Neuronal stem cell (in vitro differentiated cells): ENCODE results near the gene OR6X1.
"Not testable (repeated sequence)": the region's sequence is repeated elsewhere in the genome, so short reads cannot be mapped to it uniquely, and the experiment has no call there.

ENCODE experiments used
- DNase-seq: peaks from one replicate; pipeline ENCODE4 v3.0.0-alpha.2; 2013; ENCODE audit warnings: low spot score
- H2AFZ ChIP-seq: one replicate; pipeline ENCODE4 v1.6.1; 2013; ENCODE audit warnings: mild to moderate bottlenecking, low read length, inconsistent platforms
- H2AK5ac ChIP-seq: 2 replicates; pipeline ENCODE4 v1.6.1; 2013; ENCODE audit warnings: low read depth, mild to moderate bottlenecking, inconsistent platforms, low read length, moderate library complexity, mixed read lengths
- H2BK120ac ChIP-seq: 2 replicates; pipeline ENCODE4 v1.6.1; 2013; ENCODE audit warnings: low read depth, mild to moderate bottlenecking, inconsistent platforms, low read length, moderate library complexity, mixed read lengths
- H2BK12ac ChIP-seq: one replicate; pipeline ENCODE4 v1.6.1; 2013; ENCODE audit warnings: low read length, inconsistent platforms
- H2BK15ac ChIP-seq: 2 replicates; pipeline ENCODE4 v1.6.1; 2013; ENCODE audit warnings: mild to moderate bottlenecking, low read length, inconsistent platforms, mixed read lengths
- H2BK5ac ChIP-seq: one replicate; pipeline ENCODE4 v1.6.1; 2013; ENCODE audit warnings: inconsistent platforms, mild to moderate bottlenecking, low read length, moderate library complexity
- H3K14ac ChIP-seq: one replicate; pipeline ENCODE4 v1.6.1; 2013; ENCODE audit warnings: low read length, inconsistent platforms
- H3K18ac ChIP-seq: 2 replicates; pipeline ENCODE4 v1.6.1; 2013; ENCODE audit warnings: low read length, inconsistent platforms
- H3K23ac ChIP-seq: 2 replicates; pipeline ENCODE4 v1.6.1; 2013; ENCODE audit warnings: low read depth, mild to moderate bottlenecking, mixed read lengths, low read length, inconsistent platforms; ENCODE audit not compliant: poor library complexity
- H3K27ac ChIP-seq: replicated peaks from 3 replicates; pipeline ENCODE4 v1.5.1; 2013; ENCODE audit warnings: low read length, inconsistent platforms
- H3K27me3 ChIP-seq, 3 experiments: 2 replicates each; pipeline ENCODE4 v1.6.1; 2013; ENCODE audit warnings: low read length in 3 of 3, mild to moderate bottlenecking in 2 of 3, inconsistent platforms in 1 of 3, low read depth in 1 of 3, mixed read lengths in 1 of 3, moderate library complexity in 1 of 3; ENCODE audit not compliant: control insufficient read depth in 3 of 3, insufficient read depth in 3 of 3
- H3K36me3 ChIP-seq, 2 donors: replicated peaks in 1 of 2; 2 replicates each; pipeline ENCODE4 v1.6.1; 2013; ENCODE audit warnings: low read length in 2 of 2; ENCODE audit not compliant: control insufficient read depth in 2 of 2, insufficient read depth in 2 of 2
- H3K4ac ChIP-seq: 2 replicates; pipeline ENCODE4 v1.6.1; 2013; ENCODE audit warnings: inconsistent platforms, mild to moderate bottlenecking, low read length, moderate library complexity
- H3K4me1 ChIP-seq, 2 donors: 1 replicate in 1 of 2; 2 replicates in 1 of 2; pipeline ENCODE4 v1.6.1; 2013; ENCODE audit warnings: low read length in 2 of 2, low read depth in 1 of 2; ENCODE audit not compliant: control insufficient read depth in 2 of 2, insufficient read depth in 1 of 2
- H3K4me2 ChIP-seq: one replicate; pipeline ENCODE4 v1.6.1; 2013; ENCODE audit warnings: mild to moderate bottlenecking, low read length, inconsistent platforms; ENCODE audit not compliant: insufficient read depth, poor library complexity, severe bottlenecking
- H3K4me3 ChIP-seq, 2 donors: 2 replicates each; pipeline ENCODE4 v1.5.1; 2013; ENCODE audit warnings: low read length in 2 of 2, mild to moderate bottlenecking in 2 of 2, inconsistent platforms in 1 of 2, moderate library complexity in 1 of 2
- H3K79me1 ChIP-seq: one replicate; pipeline ENCODE4 v1.6.1; 2013; ENCODE audit warnings: low read depth, mild to moderate bottlenecking, inconsistent platforms, low read length, moderate library complexity
- H3K9ac ChIP-seq: one replicate; pipeline ENCODE4 v1.6.1; 2013; ENCODE audit warnings: mild to moderate bottlenecking, low read depth, low read length, inconsistent platforms; ENCODE audit not compliant: poor library complexity
- H3K9me3 ChIP-seq, 2 donors: replicated peaks in 1 of 2; 2 replicates each; pipeline versions ENCODE3 to v1.6.1; 2013; ENCODE audit warnings: low read length in 2 of 2, mild to moderate bottlenecking in 2 of 2, inconsistent platforms in 1 of 2, low read depth in 1 of 2, mixed read lengths in 1 of 2, moderate library complexity in 1 of 2; ENCODE audit not compliant: control insufficient read depth in 2 of 2, insufficient read depth in 1 of 2
- H4K8ac ChIP-seq: one replicate; pipeline ENCODE4 v1.6.1; 2013; ENCODE audit warnings: low read depth, mild to moderate bottlenecking, inconsistent platforms, low read length, moderate library complexity
- H4K91ac ChIP-seq: one replicate; pipeline ENCODE4 v1.6.1; 2013; ENCODE audit warnings: low read length, low read depth, mild to moderate bottlenecking, inconsistent platforms; ENCODE audit not compliant: poor library complexity
- WGBS, 2 donors: extraction: QIAGEN DNeasy Blood & Tissue Kit; methylation state at CpG; one replicate each; pipeline ENCODE4 v1.1.7; 2013; ENCODE audit warnings: missing lambda C conversion rate in 2 of 2, mixed read lengths in 1 of 2; ENCODE audit not compliant: insufficient read length in 2 of 2, insufficient replicate concordance in 1 of 2; ENCODE audit errors: extremely low coverage in 2 of 2; 5-methylcytosine and 5-hydroxymethylcytosine counted together

The OR6X1 gene

DNA sequence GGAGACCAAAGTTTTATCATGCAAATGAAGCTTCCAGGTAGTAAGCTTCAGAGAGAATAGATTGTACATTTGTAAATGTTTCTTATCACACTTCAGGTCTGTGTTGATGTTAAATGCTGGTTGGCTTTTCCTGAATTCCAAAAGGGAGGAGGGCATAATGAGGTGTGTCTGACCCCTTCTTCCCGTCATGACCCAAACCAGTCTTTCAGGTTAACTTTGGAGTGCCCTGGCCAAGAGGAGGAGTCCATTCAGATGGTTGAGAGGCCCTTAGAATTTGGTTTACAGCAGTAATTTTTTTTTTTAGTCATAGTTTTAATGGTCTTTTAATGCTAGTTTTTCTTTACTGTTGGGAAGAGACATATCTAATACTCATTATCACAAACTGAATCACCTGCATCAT lies 2.5 kb downstream of the OR6X1 start:
- H3K4me2 ChIP-seq = no peak overlapping the region
- no peak overlapping the region for H3K27ac ChIP-seq
- no peaks in the 10 kb centered on the region for H3K79me1 ChIP-seq
- H4K91ac ChIP-seq = no peak overlapping the region
- no peak overlapping the region for H2BK12ac ChIP-seq
- no peak overlapping the region for H3K14ac ChIP-seq
- no CpG with 5 or more reads among the region's 1 CpG for WGBS, 2 donors
- H3K9ac ChIP-seq = no peak overlapping the region
- peaks cover 0 to 3% (median 0%) of the 10 kb centered on the region in 3 experiments for H3K27me3 ChIP-seq
- no peak overlapping the region for H2BK120ac ChIP-seq
- no peaks in the 10 kb centered on the region for H3K9me3 ChIP-seq
- no peak for DNase-seq
- H2AFZ ChIP-seq = no peak overlapping the region
- H3K23ac ChIP-seq = no peak overlapping the region
- no peaks in the 10 kb centered on the region for H3K36me3 ChIP-seq
- H2BK15ac ChIP-seq = no peak overlapping the region
- H3K4me1 ChIP-seq = no peaks in the 10 kb centered on the region
- H3K18ac ChIP-seq = no peak overlapping the region
- H2AK5ac ChIP-seq = no peak overlapping the region
- no peak overlapping the region for H2BK5ac ChIP-seq
- no peak overlapping the region for H3K4ac ChIP-seq
- no peak overlapping the region for H3K4me3 ChIP-seq
- no peak overlapping the region for H4K8ac ChIP-seq

DNA sequence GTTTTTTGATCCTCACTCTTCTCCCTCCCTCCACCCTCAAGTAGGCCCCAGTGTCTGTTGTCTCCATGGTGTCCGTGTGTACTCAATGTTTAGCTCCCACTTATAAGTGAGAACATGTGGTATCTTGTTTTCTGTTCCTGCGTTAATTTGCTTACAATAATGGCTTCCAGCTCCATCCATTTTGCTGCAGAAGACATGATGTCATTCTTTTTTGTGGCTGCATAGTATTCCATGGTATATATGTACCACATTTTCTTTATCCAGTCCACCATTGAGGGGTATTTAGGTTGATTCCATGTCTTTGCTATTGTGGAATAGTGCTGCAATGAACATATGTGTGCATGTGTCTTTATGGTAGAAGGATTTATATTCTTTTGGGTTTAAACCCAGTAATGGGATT lies 6.0 kb downstream of the OR6X1 start:
- not testable (repeated sequence) for H3K18ac ChIP-seq, H4K8ac ChIP-seq, H2BK12ac ChIP-seq, H3K4me2 ChIP-seq, H2AFZ ChIP-seq, H3K4me1 ChIP-seq, H3K9ac ChIP-seq, H3K27ac ChIP-seq, H2AK5ac ChIP-seq, H2BK120ac ChIP-seq, DNase-seq, H3K79me1 ChIP-seq, H2BK5ac ChIP-seq, H2BK15ac ChIP-seq, H3K9me3 ChIP-seq, H3K36me3 ChIP-seq, H4K91ac ChIP-seq, H3K4me3 ChIP-seq, H3K23ac ChIP-seq, H3K4ac ChIP-seq, H3K27me3 ChIP-seq, H3K14ac ChIP-seq
- WGBS, 2 donors = no CpG with 5 or more reads among the region's 2 CpGs

DNA sequence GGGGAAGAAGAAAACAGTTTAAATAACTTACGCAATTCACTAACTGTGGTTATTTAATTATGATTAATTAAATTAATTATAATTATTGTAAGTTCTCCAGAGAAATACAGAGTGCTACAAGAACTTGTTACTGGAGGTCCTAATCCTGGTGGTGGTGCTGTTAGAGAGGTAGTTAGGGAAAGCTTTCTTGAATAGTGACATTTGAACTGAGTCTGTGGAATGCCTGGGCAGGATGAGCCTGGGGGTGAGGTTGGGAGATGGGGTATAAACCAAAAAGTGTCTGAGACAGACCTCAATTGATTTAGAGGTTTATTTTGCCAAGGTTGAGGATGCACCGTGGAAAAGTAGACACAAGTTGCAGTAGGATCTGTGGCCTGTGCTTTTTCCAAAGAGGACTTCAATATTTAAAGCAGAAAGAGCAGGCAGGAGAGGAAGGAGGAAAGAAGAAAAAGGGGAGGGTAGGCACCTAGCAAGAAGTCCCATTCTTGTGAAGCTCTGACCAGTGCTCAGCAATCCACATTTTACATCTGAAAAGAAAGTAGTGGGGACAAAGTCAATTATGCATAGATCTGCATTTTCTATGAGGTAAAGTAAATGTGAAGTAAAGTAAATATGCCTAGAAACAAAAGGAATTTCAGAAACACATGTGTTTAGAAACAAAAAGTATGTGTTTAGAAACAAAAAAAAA lies 8.4 kb downstream of the OR6X1 start:
- Histone ChIP-seq H2BK5ac (no peak overlapping the region), H3K18ac (no peak overlapping the region), H2AFZ (no peak overlapping the region), H3K9ac (no peak overlapping the region), H2BK120ac (no peak overlapping the region), H3K4ac (no peak overlapping the region), H3K27ac (no peak overlapping the region), H3K14ac (no peak overlapping the region), H2BK12ac (no peak overlapping the region), H3K27me3 (no peaks in the 10 kb centered on the region), H2AK5ac (no peak overlapping the region), H2BK15ac (no peak overlapping the region), H3K4me1 (peaks cover 4 to 7% of the 10 kb centered on the region in 2 donors), H4K8ac (no peak overlapping the region), H4K91ac (no peak overlapping the region), H3K9me3 (no peaks in the 10 kb centered on the region), H3K36me3 (no peaks in the 10 kb centered on the region), H3K4me3 (no peak overlapping the region), H3K79me1 (no peaks in the 10 kb centered on the region), H3K23ac (no peak overlapping the region), H3K4me2 (no peak overlapping the region)
- no peak for DNase-seq
- WGBS, 2 donors = no CpG with 5 or more reads among the region's 2 CpGs

DNA sequence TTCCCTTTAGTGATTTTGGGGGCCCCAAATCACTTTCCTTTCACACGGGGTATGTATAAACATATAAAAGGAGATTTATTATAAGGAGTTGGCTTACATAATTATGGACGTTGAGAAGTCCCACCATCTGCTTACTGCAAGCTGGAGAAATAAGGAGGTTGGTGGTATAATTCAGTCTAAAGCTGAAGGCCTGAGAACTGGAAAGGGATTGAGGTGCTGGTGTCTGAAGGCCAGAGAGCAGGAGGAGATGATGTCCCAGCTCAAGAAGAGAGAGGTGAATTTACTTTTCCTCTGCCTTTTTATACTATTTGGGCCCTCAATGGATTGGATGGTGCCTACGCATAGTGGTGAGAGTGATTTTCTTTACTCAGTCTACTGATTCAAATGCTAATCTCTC lies 11.6 kb downstream of the OR6X1 start:
- Histone ChIP-seq H2AK5ac (no peak overlapping the region), H3K14ac (no peak overlapping the region), H3K27me3 (no peaks in the 10 kb centered on the region), H2BK120ac (no peak overlapping the region), H3K4me1 (peaks cover 9 to 11% of the 10 kb centered on the region in 2 donors), H3K9ac (no peak overlapping the region), H3K18ac (no peak overlapping the region), H3K4me2 (no peak overlapping the region), H3K4me3 (peak overlapping the region in 1 of 2 donors; percentile 85), H2BK5ac (no peak overlapping the region), H3K27ac (no peak overlapping the region), H4K8ac (no peak overlapping the region), H3K23ac (no peak overlapping the region), H3K9me3 (peaks cover 2 to 12% of the 10 kb centered on the region in 2 donors), H2BK12ac (no peak overlapping the region), H3K36me3 (peaks cover 9 to 26% of the 10 kb centered on the region in 2 donors), H3K79me1 (no peaks in the 10 kb centered on the region), H3K4ac (no peak overlapping the region), H4K91ac (no peak overlapping the region), H2BK15ac (no peak overlapping the region), H2AFZ (peak overlapping the region; percentile 98)
- DNase-seq = no peak
- WGBS, 2 donors = no CpG with 5 or more reads among the region's 3 CpGs
